ENCODE data around the gene SPOPL.

SPOPL gene

GRCh38 chr2:138495384-138495783, 6.2 kb upstream of the SPOPL start:
- DNase-seq (ENCODE audit: insufficient read length) (no peak), FAIRE-seq (no peak)
- TF ChIP-seq POLR2AphosphoS5 (IDR thresholded peaks at IDR 0.05; ENCODE audit: low read depth, low read length) (no peak), POLR2A (IDR thresholded peaks at IDR 0.05; ENCODE audit: low read depth, low read length) (no peak), TAF1 (IDR thresholded peaks at IDR 0.05; ENCODE audit: borderline replicate concordance, low read depth, low read length) (no peak)

DNA sequence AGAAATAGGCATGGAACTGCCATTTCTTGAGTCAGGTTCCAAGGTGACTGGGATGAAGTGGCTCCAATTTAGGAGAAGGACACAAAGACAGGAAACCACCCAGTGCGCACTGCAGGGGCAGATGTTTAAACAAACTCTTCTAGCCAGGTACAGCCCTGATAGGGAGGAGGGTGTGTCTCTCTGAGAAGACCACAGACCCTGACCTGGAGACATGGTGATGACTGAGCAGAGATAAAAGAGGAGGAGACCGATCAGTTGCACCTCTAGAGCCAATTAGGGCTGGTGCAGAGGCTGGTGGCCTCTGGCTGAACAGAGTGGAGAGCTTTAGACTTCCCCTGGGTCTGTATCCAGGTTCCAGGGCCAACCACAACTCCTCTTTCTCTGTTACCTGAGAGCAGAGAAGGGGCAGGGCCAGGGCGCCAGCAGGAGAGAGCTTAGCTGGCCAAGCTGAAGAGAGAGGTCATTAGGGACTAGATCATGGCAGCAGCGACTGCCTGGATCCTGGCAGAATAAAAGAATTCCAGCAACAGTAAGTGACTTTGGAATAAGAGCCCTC, 5.4 kb upstream of the SPOPL start:
- no peak for DNase-seq (ENCODE audit: insufficient read length)
- no peak for FAIRE-seq
- TF ChIP-seq POLR2A (IDR thresholded peaks at IDR 0.05; ENCODE audit: low read depth, low read length) (no peak), POLR2AphosphoS5 (IDR thresholded peaks at IDR 0.05; ENCODE audit: low read depth, low read length) (no peak), TAF1 (IDR thresholded peaks at IDR 0.05; ENCODE audit: borderline replicate concordance, low read depth, low read length) (no peak)

DNA sequence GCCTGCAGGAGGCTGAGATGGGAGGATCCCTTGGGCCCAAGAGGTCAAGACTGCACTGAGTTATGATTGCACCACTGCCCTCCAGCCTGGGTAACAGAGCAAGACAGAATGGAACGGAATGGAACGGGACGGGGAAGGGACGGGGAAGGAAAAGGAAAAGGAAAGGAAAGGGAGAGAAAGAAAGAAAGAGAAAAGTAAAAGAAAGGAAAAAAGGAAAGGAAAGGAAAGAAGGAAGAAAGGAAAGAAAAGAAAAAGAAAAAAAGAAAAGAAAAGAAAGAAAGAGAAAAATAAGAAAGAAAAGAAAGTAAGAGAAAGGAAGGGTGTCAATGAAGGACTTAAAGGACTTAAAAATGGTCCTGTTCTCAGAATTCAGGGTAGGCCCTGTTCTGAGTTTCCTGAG, 4.3 kb upstream of the SPOPL start:
- DNase-seq (ENCODE audit: insufficient read length) (no peak), FAIRE-seq (no peak)
- no peak for TF ChIP-seq POLR2A (IDR thresholded peaks at IDR 0.05; ENCODE audit: low read depth, low read length)
- TF ChIP-seq TAF1 (IDR thresholded peaks at IDR 0.05; ENCODE audit: borderline replicate concordance, low read depth, low read length), result no peak
- TF ChIP-seq POLR2AphosphoS5 (IDR thresholded peaks at IDR 0.05; ENCODE audit: low read depth, low read length), result no peak

DNA sequence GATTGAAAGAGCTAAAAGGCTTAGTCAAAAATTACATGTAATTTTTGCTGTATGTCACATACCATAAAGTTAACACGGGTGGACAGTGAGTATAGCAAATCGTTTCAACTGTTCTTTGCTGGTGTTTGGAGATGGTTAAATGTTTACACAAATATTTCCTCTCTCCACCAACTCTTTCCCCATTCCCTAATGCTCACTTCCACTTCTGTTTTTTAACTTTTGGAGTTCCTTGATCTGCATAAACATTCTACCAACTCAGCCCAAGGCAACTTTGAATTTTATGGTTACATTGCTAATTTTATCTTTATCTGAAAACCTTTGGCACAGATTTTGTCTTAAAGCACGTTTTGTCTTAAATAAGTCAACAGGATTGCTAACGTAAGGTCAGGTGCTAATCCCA, 1.9 kb upstream of the SPOPL start:
- TF ChIP-seq TAF1 (IDR thresholded peaks at IDR 0.05; ENCODE audit: borderline replicate concordance, low read depth, low read length) (no peak), POLR2AphosphoS5 (IDR thresholded peaks at IDR 0.05; ENCODE audit: low read depth, low read length) (no peak), POLR2A (IDR thresholded peaks at IDR 0.05; ENCODE audit: low read depth, low read length) (no peak)
- DNase-seq (ENCODE audit: insufficient read length) (no peak), FAIRE-seq (no peak)

- FAIRE-seq (peak; percentile 33), DNase-seq (ENCODE audit: insufficient read length) (no peak)
- TF ChIP-seq POLR2AphosphoS5 (IDR thresholded peaks at IDR 0.05; ENCODE audit: low read depth, low read length), result no peak
- no peak for TF ChIP-seq POLR2A (IDR thresholded peaks at IDR 0.05; ENCODE audit: low read depth, low read length)
- no peak for TF ChIP-seq TAF1 (IDR thresholded peaks at IDR 0.05; ENCODE audit: borderline replicate concordance, low read depth, low read length)
These were observed 762 bp upstream of the SPOPL start for GRCh38 chr2:138500592-138501424.

DNA sequence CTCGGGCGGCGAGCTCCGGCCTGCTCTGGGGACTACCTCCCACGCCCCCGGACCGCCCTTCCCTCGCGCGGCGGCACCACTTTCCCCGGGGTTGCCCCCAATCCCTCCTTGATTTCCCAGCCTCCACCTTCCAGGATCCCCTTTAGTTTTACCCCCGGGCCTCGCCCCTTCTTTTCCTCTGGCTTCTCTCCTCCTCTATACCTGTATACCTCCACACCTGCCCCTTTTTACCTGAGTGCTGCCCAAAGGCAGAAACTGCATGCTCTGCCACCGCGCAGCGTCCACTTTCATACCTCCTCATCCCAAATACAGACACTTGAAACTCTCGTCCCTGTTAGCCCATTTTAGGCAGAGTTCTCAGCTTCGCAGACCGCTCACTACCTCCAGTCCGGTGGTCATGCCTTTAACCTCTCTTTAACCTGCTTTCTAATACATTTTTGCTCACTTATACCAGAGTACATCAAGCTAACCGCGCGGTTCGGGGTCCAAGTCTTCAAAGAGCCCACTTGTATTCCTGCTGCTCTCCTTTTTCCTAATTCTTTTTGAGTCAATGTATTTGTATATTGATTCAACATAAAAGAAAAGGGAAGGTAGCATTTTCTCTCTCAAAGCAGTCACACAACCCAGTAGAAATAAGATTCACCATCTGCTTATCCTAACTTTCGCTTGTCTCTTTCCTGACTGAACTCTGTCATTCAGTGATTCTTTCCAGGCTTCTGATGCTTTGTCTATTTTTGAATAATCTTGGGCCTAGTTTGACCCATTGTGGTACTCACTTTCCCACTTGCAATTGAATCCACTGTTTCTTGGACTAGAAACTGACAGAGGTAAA, 901 bp downstream of the SPOPL start:
- no peak for DNase-seq (ENCODE audit: insufficient read length)
- peak; percentile 67 for FAIRE-seq
- TF ChIP-seq POLR2AphosphoS5 (IDR thresholded peaks at IDR 0.05; ENCODE audit: low read depth, low read length), result no peak
- no peak for TF ChIP-seq TAF1 (IDR thresholded peaks at IDR 0.05; ENCODE audit: borderline replicate concordance, low read depth, low read length)
- TF ChIP-seq POLR2A (IDR thresholded peaks at IDR 0.05; ENCODE audit: low read depth, low read length), result no peak

- no peak for DNase-seq (ENCODE audit: insufficient read length)
- peak; percentile 51 for FAIRE-seq
- TF ChIP-seq POLR2AphosphoS5 (IDR thresholded peaks at IDR 0.05; ENCODE audit: low read depth, low read length), result no peak
- no peak for TF ChIP-seq TAF1 (IDR thresholded peaks at IDR 0.05; ENCODE audit: borderline replicate concordance, low read depth, low read length)
- no peak for TF ChIP-seq POLR2A (IDR thresholded peaks at IDR 0.05; ENCODE audit: low read depth, low read length)
These were observed 1.5 kb downstream of the SPOPL start for GRCh38 chr2:138503087-138503442.

- TF ChIP-seq POLR2AphosphoS5 (IDR thresholded peaks at IDR 0.05; ENCODE audit: low read depth, low read length) (no peak), POLR2A (IDR thresholded peaks at IDR 0.05; ENCODE audit: low read depth, low read length) (no peak), TAF1 (IDR thresholded peaks at IDR 0.05; ENCODE audit: borderline replicate concordance, low read depth, low read length) (no peak)
- FAIRE-seq (no peak), DNase-seq (ENCODE audit: insufficient read length) (no peak)
These were observed 2.1 kb downstream of the SPOPL start for GRCh38 chr2:138503652-138504051.

- TF ChIP-seq POLR2AphosphoS5 (IDR thresholded peaks at IDR 0.05; ENCODE audit: low read depth, low read length) (no peak), POLR2A (IDR thresholded peaks at IDR 0.05; ENCODE audit: low read depth, low read length) (no peak), TAF1 (IDR thresholded peaks at IDR 0.05; ENCODE audit: borderline replicate concordance, low read depth, low read length) (no peak)
- FAIRE-seq, result no peak
These were observed 2.5 kb downstream of the SPOPL start for GRCh38 chr2:138504092-138504491.

DNA sequence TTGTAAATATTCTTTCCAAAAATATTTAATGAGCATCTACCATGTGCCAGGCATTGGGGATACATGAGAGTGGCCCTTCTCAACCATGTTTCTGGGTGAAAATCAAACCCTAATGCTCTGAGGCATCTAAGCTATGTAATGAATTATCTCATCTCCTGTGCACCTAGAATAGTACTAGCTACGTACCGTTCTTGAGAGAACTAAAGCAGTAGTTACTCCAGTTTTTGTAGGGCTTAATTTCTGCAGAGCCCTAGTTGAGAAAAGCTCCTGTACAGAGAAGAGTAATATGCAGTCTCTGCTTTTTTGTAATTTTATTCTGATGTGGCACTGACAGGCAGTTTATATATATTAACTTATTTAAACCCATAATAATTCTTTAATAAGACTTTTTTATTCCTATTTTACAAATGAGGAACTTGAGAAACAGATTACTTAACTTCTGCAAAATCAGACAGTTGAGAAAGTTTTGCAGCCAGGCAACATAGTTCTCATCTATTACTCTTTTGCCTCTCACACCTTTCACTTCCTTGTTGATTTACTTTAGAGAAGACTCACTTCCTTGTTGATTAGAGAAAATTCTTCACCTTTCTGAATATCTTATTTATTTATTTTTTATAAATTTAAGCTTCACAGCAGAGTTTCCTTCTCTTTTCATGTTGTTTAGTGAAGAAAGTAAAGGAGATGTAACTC, 3.1 kb downstream of the SPOPL start:
- no peak for DNase-seq (ENCODE audit: insufficient read length)
- TF ChIP-seq TAF1 (IDR thresholded peaks at IDR 0.05; ENCODE audit: borderline replicate concordance, low read depth, low read length) (no peak), POLR2AphosphoS5 (IDR thresholded peaks at IDR 0.05; ENCODE audit: low read depth, low read length) (no peak), POLR2A (IDR thresholded peaks at IDR 0.05; ENCODE audit: low read depth, low read length) (no peak)
- FAIRE-seq, result peak; percentile 60

More at GRCh38 chr2:138504092-138504491, 2.5 kb downstream of the SPOPL start:
- DNase-seq (ENCODE audit: insufficient read length), result no peak

GRCh38 chr2:138507267-138507666, 5.7 kb downstream of the SPOPL start:
- FAIRE-seq (no peak), DNase-seq (ENCODE audit: insufficient read length) (no peak)
- TF ChIP-seq TAF1 (IDR thresholded peaks at IDR 0.05; ENCODE audit: borderline replicate concordance, low read depth, low read length) (no peak), POLR2A (IDR thresholded peaks at IDR 0.05; ENCODE audit: low read depth, low read length) (no peak), POLR2AphosphoS5 (IDR thresholded peaks at IDR 0.05; ENCODE audit: low read depth, low read length) (no peak)

All from GM12892 (cell line).